H1 (cell line): ENCODE measurements around the gene ZC3H7B. TPM values are rescaled to one million over a fixed set of nuclear protein-coding genes. Genes with fewer than 3 reads are reported as not detected.

ENCODE experiments used
- CTCF ChIA-PET: fragments of 300-600 bp; sonication (Branson Sonifier 250); formaldehyde crosslinking; loops from one replicate; lab custom pipeline; 2021; ENCODE audit not compliant: partially characterized antibody; lab: Charles Lee
- POLR2A ChIA-PET: fragments of 300-600 bp; sonication (Branson Sonifier 250); formaldehyde crosslinking; loops from one replicate; lab custom pipeline; 2021; ENCODE audit warnings: inconsistent platforms; ENCODE audit not compliant: partially characterized antibody; lab: Charles Lee
- DNase-seq, 2 experiments: peaks; one replicate each; pipeline versions ENCODE4 v3.0.0 to v3.0.0-alpha.2; 2010 to 2022; ENCODE audit warnings: low spot score in 2 of 2, low read depth in 1 of 2, mixed read lengths in 1 of 2
- FAIRE-seq: peaks from 2 replicates; lab custom pipeline; 2011; peaks lifted over from hg19 to GRCh38; lab: Jason Lieb, UNC
- H2AFZ ChIP-seq: 2 replicates; pipeline ENCODE4 v1.8.1; 2012; ENCODE audit warnings: low read length, inconsistent platforms
- H2AK5ac ChIP-seq: 2 replicates; pipeline ENCODE4 v1.6.1; 2013; ENCODE audit warnings: low read depth, low read length
- H2BK120ac ChIP-seq: replicated peaks from 2 replicates; pipeline ENCODE3; 2013; ENCODE audit warnings: low read depth, low read length, inconsistent platforms
- H2BK12ac ChIP-seq: 2 replicates; pipeline ENCODE4 v1.6.1; 2013; ENCODE audit warnings: low read depth, low read length
- H2BK15ac ChIP-seq: 2 replicates; pipeline ENCODE4 v1.6.1; 2013; ENCODE audit warnings: low read length
- H2BK20ac ChIP-seq: 2 replicates; pipeline ENCODE4 v1.6.1; 2013; ENCODE audit warnings: low read length
- H2BK5ac ChIP-seq: 2 replicates; pipeline ENCODE4 v1.6.1; 2013; ENCODE audit warnings: low read depth, low read length
- H3K14ac ChIP-seq: 2 replicates; pipeline ENCODE4 v1.6.1; 2013; ENCODE audit warnings: inconsistent platforms; ENCODE audit not compliant: insufficient read length
- H3K18ac ChIP-seq: 2 replicates; pipeline ENCODE4 v1.6.1; 2013; ENCODE audit warnings: low read length; ENCODE audit errors: extremely low read depth
- H3K23ac ChIP-seq: 2 replicates; pipeline ENCODE4 v1.6.1; 2013; ENCODE audit warnings: inconsistent platforms; ENCODE audit not compliant: insufficient read length
- H3K23me2 ChIP-seq: 2 replicates; pipeline ENCODE4 v1.6.1; 2013; ENCODE audit warnings: low read depth, low read length
- H3K27ac ChIP-seq: 2 replicates; pipeline ENCODE4 v1.6.1; 2011; ENCODE audit warnings: low read depth, low read length, inconsistent platforms
- H3K27me3 ChIP-seq, 4 experiments: replicated peaks in 1 of 4; 1 replicate in 1 of 4; 2 replicates in 3 of 4; pipeline versions ENCODE4 v1.6.1 to v1.8.1; 2011 to 2013; ENCODE audit warnings: low read length in 3 of 4, mild to moderate bottlenecking in 3 of 4, inconsistent platforms in 2 of 4, mixed read lengths in 2 of 4, moderate library complexity in 1 of 4; ENCODE audit not compliant: control insufficient read depth in 3 of 4, insufficient read depth in 3 of 4; ENCODE audit errors: extremely low read depth in 1 of 4
- H3K36me3 ChIP-seq, 4 experiments: 2 replicates each; pipeline versions ENCODE4 v1.6.1 to v1.8.1; 2011 to 2013; ENCODE audit warnings: mild to moderate bottlenecking in 4 of 4, low read length in 3 of 4, moderate library complexity in 2 of 4, control low read depth in 1 of 4, inconsistent platforms in 1 of 4; ENCODE audit not compliant: insufficient read depth in 4 of 4, control insufficient read depth in 2 of 4
- H3K4ac ChIP-seq: replicated peaks from 2 replicates; pipeline ENCODE3; 2013; ENCODE audit warnings: low read length, low read depth, mixed read lengths, inconsistent platforms; ENCODE audit not compliant: insufficient read length
- H3K4me1 ChIP-seq, 4 experiments: replicated peaks in 1 of 4; 1 replicate in 1 of 4; 2 replicates in 3 of 4; pipeline versions ENCODE4 v1.6.1 to v1.8.1; 2011 to 2013; ENCODE audit warnings: low read length in 3 of 4, inconsistent platforms in 2 of 4, mixed read lengths in 1 of 4; ENCODE audit not compliant: insufficient read depth in 4 of 4, control insufficient read depth in 3 of 4
- H3K4me2 ChIP-seq, 2 experiments: 2 replicates each; pipeline versions ENCODE4 v1.6.1 to v1.8.1; 2011 to 2013; ENCODE audit warnings: low read depth in 2 of 2, low read length in 2 of 2, control low read depth in 1 of 2, inconsistent platforms in 1 of 2, mild to moderate bottlenecking in 1 of 2; ENCODE audit not compliant: insufficient read depth in 1 of 2
- H3K4me3 ChIP-seq, 4 experiments: fragments of 200-600, 300-600 bp in 1 of 4; sonication (generic), shearing (Covaris generic), sonication (Bioruptor Twin) in 1 of 4; 2 replicates each; pipeline versions ENCODE4 v1.5.1 to v1.8.1; 2011 to 2016; ENCODE audit warnings: low read length in 4 of 4, low read depth in 3 of 4, control low read depth in 2 of 4, inconsistent platforms in 2 of 4, mild to moderate bottlenecking in 2 of 4, mixed read lengths in 1 of 4, moderate library complexity in 1 of 4; ENCODE audit not compliant: insufficient read depth in 2 of 4; ENCODE audit errors: extremely low read depth in 1 of 4
- H3K56ac ChIP-seq: replicated peaks from 2 replicates; pipeline ENCODE3; 2013; ENCODE audit warnings: low read depth, mild to moderate bottlenecking, mixed read lengths, low read length, inconsistent platforms; ENCODE audit not compliant: insufficient read length
- H3K79me1 ChIP-seq: 2 replicates; pipeline ENCODE4 v1.6.1; 2013; ENCODE audit warnings: low read depth, low read length, control low read depth
- H3K79me2 ChIP-seq, 2 experiments: 2 replicates each; pipeline versions ENCODE4 v1.6.1 to v1.8.1; 2012 to 2013; ENCODE audit warnings: low read length in 2 of 2, mild to moderate bottlenecking in 2 of 2, inconsistent platforms in 1 of 2; ENCODE audit not compliant: insufficient read depth in 2 of 2, control insufficient read depth in 1 of 2
- H3K9ac ChIP-seq, 4 experiments: replicated peaks in 1 of 4; 1 replicate in 1 of 4; 2 replicates in 3 of 4; pipeline versions ENCODE4 v1.6.1 to v1.8.1; 2011 to 2013; ENCODE audit warnings: low read depth in 3 of 4, low read length in 3 of 4, control low read depth in 2 of 4, mild to moderate bottlenecking in 2 of 4, moderate library complexity in 2 of 4, inconsistent platforms in 1 of 4; ENCODE audit errors: extremely low read depth in 1 of 4
- H3K9me3 ChIP-seq, 2 experiments: 2 replicates each; pipeline versions ENCODE4 v1.6.1 to v1.8.1; 2012 to 2013; ENCODE audit warnings: mild to moderate bottlenecking in 2 of 2, moderate library complexity in 2 of 2, control low read depth in 1 of 2, inconsistent platforms in 1 of 2, low read depth in 1 of 2, low read length in 1 of 2, mixed read lengths in 1 of 2; ENCODE audit not compliant: insufficient read depth in 2 of 2
- H4K20me1 ChIP-seq, 2 experiments: replicated peaks in 1 of 2; 2 replicates each; pipeline versions ENCODE3 to v1.8.1; 2011 to 2013; ENCODE audit warnings: inconsistent platforms in 2 of 2, low read length in 2 of 2, mild to moderate bottlenecking in 1 of 2; ENCODE audit not compliant: insufficient read depth in 2 of 2, control insufficient read depth in 1 of 2
- H4K5ac ChIP-seq: 2 replicates; pipeline ENCODE4 v1.6.1; 2013; ENCODE audit warnings: low read length, low read depth, mixed read lengths, inconsistent platforms; ENCODE audit not compliant: insufficient read length
- H4K8ac ChIP-seq: 2 replicates; pipeline ENCODE4 v1.8.0; 2013; ENCODE audit warnings: mild to moderate bottlenecking, moderate library complexity, low read length, inconsistent platforms; ENCODE audit not compliant: insufficient read depth; ENCODE audit errors: extremely low read depth
- H4K91ac ChIP-seq: replicated peaks from 2 replicates; pipeline ENCODE3; 2013; ENCODE audit warnings: low read length, mixed read lengths, inconsistent platforms; ENCODE audit not compliant: insufficient read length
- BRCA1 ChIP-seq: IDR thresholded peaks from 2 replicates; pipeline ENCODE4 v1.6.1; 2012; ENCODE audit warnings: low read depth, low read length, improper control_type of control experiment
- GABPA ChIP-seq: IDR thresholded peaks from 2 replicates; pipeline ENCODE4 v1.6.1; 2011; ENCODE audit warnings: mild to moderate bottlenecking, low read length, moderate library complexity, borderline replicate concordance; ENCODE audit not compliant: insufficient read depth
- WGBS, 2 experiments: shearing (Covaris generic) in 1 of 2; methylation state at CpG; one replicate each; pipeline versions ENCODE4 v1.1.6 to v1.1.7; 2013 to 2015; ENCODE audit warnings: low lambda C conversion rate in 2 of 2, mixed read lengths in 2 of 2, inconsistent platforms in 1 of 2, low coverage in 1 of 2, missing lambda C conversion rate in 1 of 2; ENCODE audit not compliant: insufficient replicate concordance in 2 of 2, insufficient coverage in 1 of 2, insufficient read length in 1 of 2; ENCODE audit errors: extremely low coverage in 1 of 2, missing lambda C conversion rate in 1 of 2; 5-methylcytosine and 5-hydroxymethylcytosine counted together
- polyA plus RNA-seq, 7 experiments: library from polyadenylated mRNA; depleted of rRNA in 3 of 7; stranded (reverse) in 5 of 7; unstranded in 2 of 7; fragments of >200 nt in 5 of 7; fragments of 200-250 nt in 2 of 7; gene quantifications; 1 replicate in 5 of 7; 2 replicates in 1 of 7; 4 replicates in 1 of 7; pipeline versions ENCODE4 v1.2.1 to v1.2.3, GENCODE V29; 2011 to 2013; ENCODE audit warnings: missing spikeins in 2 of 7, mixed read lengths in 2 of 7
- total RNA-seq: library from RNA; stranded (reverse); fragmentation: NEBNext Ultra II Directional; extraction: Animal tissue kit (Norgen Biotek cat#: 25700); gene quantifications from 2 replicates; pipeline ENCODE4 v1.2.1, GENCODE V29; 2021

ZC3H7B gene
- total and polyA plus RNA-seq, 2 of the 8 experiments (the other 6 are each of a cell fraction or from before 2014, with no cell fraction given): 35.5 to 78.6 TPM

- H3K79me2 ChIP-seq: no peaks in the 10 kb centered on the region
- H2BK20ac ChIP-seq: no peak overlapping the region
- no peak overlapping the region for H3K23ac ChIP-seq
- H3K36me3 ChIP-seq: peaks cover 12 to 50% (median 16%) of the 10 kb centered on the region in 4 experiments; a peak in 7 of 8 replicates
- H3K27ac ChIP-seq: no peak overlapping the region
- H2AFZ ChIP-seq: no peak overlapping the region
- H3K23me2 ChIP-seq: no peaks in the 10 kb centered on the region
- CTCF ChIA-PET: no interaction called here
- H3K56ac ChIP-seq: no peak overlapping the region
- no peak overlapping the region for H3K4me2 ChIP-seq
- no peak overlapping the region for H4K91ac ChIP-seq
- H3K79me1 ChIP-seq: no peaks in the 10 kb centered on the region
- no peak overlapping the region for H3K14ac ChIP-seq
- H3K9me3 ChIP-seq: no peaks in the 10 kb centered on the region
- H3K4ac ChIP-seq: no peak overlapping the region
- DNase-seq: no peak
- no peak overlapping the region for H4K8ac ChIP-seq
- H3K27me3 ChIP-seq: no peaks in the 10 kb centered on the region
- no peak overlapping the region for H3K4me3 ChIP-seq
- no peak overlapping the region for H2AK5ac ChIP-seq
- H3K18ac ChIP-seq: no peak overlapping the region
- no peak overlapping the region for H2BK12ac ChIP-seq
- H4K5ac ChIP-seq: no peak overlapping the region
- no peak for FAIRE-seq
- 94% methylated on average over 14 of the region's 15 CpGs; no CpG with 5 or more reads in 1 of the 2 experiments for WGBS, 2 experiments
- peaks cover 0 to 8% (median 0%) of the 10 kb centered on the region in 4 experiments; a peak in 2 of 7 replicates for H3K4me1 ChIP-seq
- H2BK15ac ChIP-seq: no peak overlapping the region
- TF ChIP-seq GABPA (no peak), BRCA1 (no peak)
- TF ChIP-seq, all 59 proteins: peak for 0
- POLR2A ChIA-PET: interaction anchor here (1.0 to 1.1 kb wide), 2 partner anchors 11 to 35 kb away, joined by 3 read pairs; no protein-coding TSS in a partner anchor
- no peak overlapping the region for H2BK120ac ChIP-seq
- no peak overlapping the region; a peak in 1 of 7 replicates for H3K9ac ChIP-seq
- peaks cover 0 to 2% of the 10 kb centered on the region in 2 experiments for H4K20me1 ChIP-seq
- H2BK5ac ChIP-seq: no peak overlapping the region; the same call in 1 of the 2 replicates
Measured at GRCh38 chr22:41332217-41332939, 31.1 kb downstream of the ZC3H7B start.
